K562 (cell line): Measurements from ENCODE around the gene MORF4L1. TPM values are rescaled to one million over a fixed set of nuclear protein-coding genes. Genes with fewer than 3 reads are reported as not detected.

Experiments used
- ARID2 ChIP-seq: fragments of 450-650 bp; IDR thresholded peaks from 2 replicates; pipeline ENCODE4 v1.6.1; 2017; ENCODE audit warnings: antibody characterized with exemption, mild to moderate bottlenecking
- ATF3 ChIP-seq, 2 experiments: fragments of 450-650 bp in 1 of 2; sonication (generic) in 1 of 2; formaldehyde crosslinking in 1 of 2; IDR thresholded peaks in 1 of 2; conservative IDR thresholded peaks in 1 of 2; 2 replicates each; pipeline versions ENCODE4 v1.6.1 to v1.8.1; 2016 to 2023; ENCODE audit warnings: mild to moderate bottlenecking in 2 of 2, moderate library complexity in 2 of 2, inconsistent platforms in 1 of 2, missing genetic modification reagents in 1 of 2
- BCOR ChIP-seq: fragments of 450-650 bp; IDR thresholded peaks from 2 replicates; pipeline ENCODE4 v1.6.1; 2016
- CBX2 ChIP-seq: fragments of 200-600 bp; sonication (generic); IDR thresholded peaks from one replicate; pipeline ENCODE4 v1.6.1; 2012; ENCODE audit warnings: mild to moderate bottlenecking, low read length, inconsistent platforms; ENCODE audit not compliant: insufficient read depth, poor library complexity, severe bottlenecking
- CBX5 ChIP-seq: IDR thresholded peaks from 2 replicates; pipeline ENCODE4 v1.6.1; 2014; ENCODE audit warnings: low read depth, borderline replicate concordance
- CHD1 ChIP-seq: fragments of 200-600 bp; sonication (generic); IDR thresholded peaks from one replicate; pipeline ENCODE4 v1.6.1; 2012; ENCODE audit warnings: mild to moderate bottlenecking, moderate library complexity, low read length, inconsistent platforms
- CHD2 ChIP-seq: IDR thresholded peaks from 2 replicates; pipeline ENCODE4 v1.6.1; 2011; ENCODE audit warnings: low read depth, low read length
- COPS2 ChIP-seq: fragments of 450-650 bp; conservative IDR thresholded peaks from 2 replicates; pipeline ENCODE4 v1.6.1; 2016; ENCODE audit warnings: mild to moderate bottlenecking, moderate library complexity
- E2F3 ChIP-seq: fragments of 250-450 bp; sonication (Bioruptor Pico); IDR thresholded peaks from 2 replicates; pipeline ENCODE4 v1.4.0; 2020; ENCODE audit warnings: mild to moderate bottlenecking
- EHMT2 ChIP-seq: fragments of 450-650 bp; IDR thresholded peaks from 2 replicates; pipeline ENCODE4 v1.6.1; 2018; ENCODE audit warnings: antibody characterized with exemption
- FOXJ2 ChIP-seq: fragments of 200-800 bp; sonication (Bioruptor generic); IDR thresholded peaks from 2 replicates; pipeline ENCODE4 v1.6.1; 2016; ENCODE audit warnings: missing genetic modification characterization, missing compliant biosample characterization
- HEY1 ChIP-seq: fragments of 250-450 bp; sonication (Bioruptor Pico); IDR thresholded peaks from 2 replicates; pipeline ENCODE4 v1.5.0; 2020; ENCODE audit warnings: mild to moderate bottlenecking, moderate library complexity, borderline replicate concordance
- JUND ChIP-seq, 2 experiments: IDR thresholded peaks; 2 replicates in 1 of 2; 3 replicates in 1 of 2; pipeline ENCODE4 v1.6.1; 2011; ENCODE audit warnings: borderline replicate concordance in 2 of 2, low read depth in 2 of 2, low read length in 2 of 2, improper control_type of control experiment in 1 of 2, missing biosample characterization in 1 of 2, missing genetic modification characterization in 1 of 2, missing genetic modification reagents in 1 of 2
- KAT2B ChIP-seq: IDR thresholded peaks from one replicate; pipeline ENCODE4 v1.6.1; 2012; ENCODE audit warnings: low read depth, mild to moderate bottlenecking, control low read depth, inconsistent platforms, low read length, moderate library complexity
- KDM5B ChIP-seq: fragments of 200-600 bp; sonication (generic); IDR thresholded peaks from 2 replicates; pipeline ENCODE4 v1.6.1; 2012; ENCODE audit warnings: low read depth, mild to moderate bottlenecking, moderate library complexity, low read length, control low read depth, inconsistent platforms; ENCODE audit not compliant: insufficient replicate concordance
- MBD2 ChIP-seq: sonication (generic); IDR thresholded peaks from 2 replicates; pipeline ENCODE4 v1.6.1; 2016; ENCODE audit warnings: low read depth, borderline replicate concordance
- MEF2D ChIP-seq: conservative IDR thresholded peaks from 2 replicates; pipeline ENCODE4 v1.6.1; 2016; ENCODE audit warnings: low read depth, missing genetic modification characterization, missing compliant biosample characterization
- MITF ChIP-seq: IDR thresholded peaks from 2 replicates; pipeline ENCODE4 v1.6.1; 2014; ENCODE audit warnings: antibody characterized with exemption
- NFRKB ChIP-seq: fragments of 450-650 bp; IDR thresholded peaks from 2 replicates; pipeline ENCODE4 v1.6.1; 2016; ENCODE audit warnings: low read depth
- RAD21 ChIP-seq, 2 experiments: fragments of 250-450 bp in 1 of 2; fragments of 450-650 bp in 1 of 2; sonication (Bioruptor Pico) in 1 of 2; formaldehyde crosslinking in 1 of 2; IDR thresholded peaks in 1 of 2; conservative IDR thresholded peaks in 1 of 2; 2 replicates each; pipeline versions ENCODE4 v1.4.0 to v1.8.0; 2020 to 2022; ENCODE audit warnings: mild to moderate bottlenecking in 2 of 2, moderate library complexity in 1 of 2
- RBFOX2 ChIP-seq: fragments of 200-400 bp; formaldehyde crosslinking; IDR thresholded peaks from 2 replicates; pipeline ENCODE4 v1.6.1; 2017; ENCODE audit warnings: low read depth, mild to moderate bottlenecking, low read length, moderate library complexity
- SAFB2 ChIP-seq: fragments of 200-400 bp; formaldehyde crosslinking; IDR thresholded peaks from 2 replicates; pipeline ENCODE4 v1.6.1; 2018; ENCODE audit warnings: borderline replicate concordance, low read length, low read depth, moderate library complexity; ENCODE audit not compliant: severe bottlenecking
- TCF7L2 ChIP-seq: fragments of 150-350 bp; IDR thresholded peaks from 2 replicates; pipeline ENCODE4 v1.6.1; 2016; ENCODE audit warnings: low read depth, mild to moderate bottlenecking, low read length, moderate library complexity
- ZBED1 ChIP-seq: IDR thresholded peaks from 2 replicates; pipeline ENCODE4 v1.6.1; 2014
- ZFP36 ChIP-seq: fragments of 150-350 bp; IDR thresholded peaks from 2 replicates; pipeline ENCODE4 v1.6.1; 2018; ENCODE audit warnings: low read length, low read depth; ENCODE audit not compliant: partially characterized antibody
- ZNF121 ChIP-seq: sonication (generic); formaldehyde crosslinking; conservative IDR thresholded peaks from 2 replicates; pipeline ENCODE4 v1.8.0; 2022; ENCODE audit warnings: missing genetic modification reagents
- ZNF23 ChIP-seq: fragments of 250-450 bp; sonication (Bioruptor Pico); IDR thresholded peaks from 2 replicates; pipeline ENCODE4 v1.4.0; 2020; ENCODE audit warnings: mild to moderate bottlenecking
- ZNF589 ChIP-seq: fragments of 200-800 bp; sonication (Bioruptor generic); IDR thresholded peaks from 2 replicates; pipeline ENCODE4 v1.6.1; 2016; ENCODE audit warnings: low read depth, missing genetic modification characterization, missing compliant biosample characterization
- polyA plus RNA-seq, 8 experiments: library from polyadenylated mRNA; depleted of rRNA in 4 of 8; stranded (reverse) in 5 of 8; unstranded in 3 of 8; fragments of >200 nt; fragmentation: Nextera tagmentation in 2 of 8; fragmentation: Illumina TruSeq in 1 of 8; extraction: Ambion mirVana in 2 of 8; extraction: Trizol in 1 of 8; gene quantifications; 2 replicates each; pipeline versions ENCODE4 v1.2.1 to v1.2.3, GENCODE V29; 2011 to 2014; ENCODE audit warnings: inconsistent platforms in 1 of 8, missing spikeins in 1 of 8
- total RNA-seq, 7 experiments: library from RNA; depleted of rRNA in 6 of 7; stranded (reverse); fragments of >200 nt in 6 of 7; fragmentation: Illumina TruSeq in 2 of 7; extraction: Trizol in 2 of 7; gene quantifications; 2 replicates each; pipeline versions ENCODE4 v1.2.1 to v1.2.3, GENCODE V29; 2011 to 2021; ENCODE audit warnings: low replicate concordance in 1 of 7

Gene MORF4L1
- total and polyA plus RNA-seq, 9 of the 15 experiments (the other 6 are each of a cell fraction or from before 2014, with no cell fraction given), result 127 to 615 (median 281) TPM

- TF ChIP-seq ARID2 (no peak), MBD2 (peak; percentile 78; the same call in 1 of the 2 replicates), MITF (no peak), FOXJ2 (tag) (no peak), CHD1 (no peak), JUND (IDR thresholded peaks at IDR 0.05; ENCODE audit: borderline replicate concordance, low read depth, low read length) (no peak; the same call in 1 of the 2 replicates), JUND (tag; IDR thresholded peaks at IDR 0.05; ENCODE audit: borderline replicate concordance, low read depth, low read length) (0 out of 3 replicates have a peak, but pooled peaks have one; percentile 25), ZNF589 (CRISPR knock-in tag) (no peak), SAFB2 (no peak), CHD2 (peak; percentile 82), ZNF23 (no peak), RBFOX2 (no peak), CBX5 (no peak), ATF3 (IDR thresholded peaks at IDR 0.05) (no peak), ATF3 (CRISPR knock-in tag; conservative IDR thresholded peaks at IDR 0.05) (no peak), COPS2 (no peak), EHMT2 (no peak), KDM5B (no peak), ZBED1 (no peak), ZFP36 (no peak), ZNF121 (CRISPR knock-in tag) (no peak), CBX2 (no peak), E2F3 (no peak), MEF2D (no peak), BCOR (no peak), HEY1 (CRISPR knock-in tag) (no peak), RAD21 (CRISPR knock-in tag; conservative IDR thresholded peaks at IDR 0.05 in 1 of 2, IDR thresholded peaks at IDR 0.05 in 1 of 2) (no peak), KAT2B (no peak), NFRKB (peak; percentile 38; the same call in 1 of the 2 replicates), TCF7L2 (no peak)
These were observed at the start of gene MORF4L1 (continued) for GRCh38 chr15:78872155-78872971.
